Measurements from ENCODE around the gene PPAT. TPM values are rescaled to one million over a fixed set of nuclear protein-coding genes. Genes with fewer than 3 reads are reported as not detected.
A peak's percentile ranks its signal among the peaks of the same experiment; 100 is the strongest.

PPAT gene
- total RNA-seq, 1 donor from 2014 or later, result 4.7 TPM

DNA sequence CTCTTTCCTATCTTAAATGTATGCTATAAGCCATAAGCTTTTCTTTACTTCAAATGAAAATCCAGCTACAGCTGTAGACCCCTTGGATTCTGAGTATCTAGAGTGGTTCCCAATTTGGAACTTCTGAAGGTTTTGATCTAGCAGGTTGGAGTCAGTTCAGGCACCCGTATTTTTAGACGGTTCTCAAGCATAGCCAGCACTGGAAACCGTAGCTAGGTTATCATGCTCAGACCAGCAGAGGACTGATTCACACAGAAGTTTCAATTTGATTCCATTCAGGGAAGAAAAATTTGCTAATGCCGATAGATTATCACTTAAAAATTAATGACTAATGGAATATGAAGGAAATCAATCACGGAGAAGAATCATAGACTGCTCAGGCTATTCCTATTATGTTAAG, 11.2 kb downstream of the PPAT start:
- Histone ChIP-seq H3K36me3 (no peaks in the 10 kb centered on the region), H3K27me3 (ENCODE audit: low read depth) (no peaks in the 10 kb centered on the region), H3K4me3 (no peak overlapping the region), H3K9me3 (no peaks in the 10 kb centered on the region), H3K4me1 (no peaks in the 10 kb centered on the region), H3K27ac (no peak overlapping the region)
- ATAC-seq (no peak), DNase-seq (no peak)
- TF ChIP-seq, protein P1, sequence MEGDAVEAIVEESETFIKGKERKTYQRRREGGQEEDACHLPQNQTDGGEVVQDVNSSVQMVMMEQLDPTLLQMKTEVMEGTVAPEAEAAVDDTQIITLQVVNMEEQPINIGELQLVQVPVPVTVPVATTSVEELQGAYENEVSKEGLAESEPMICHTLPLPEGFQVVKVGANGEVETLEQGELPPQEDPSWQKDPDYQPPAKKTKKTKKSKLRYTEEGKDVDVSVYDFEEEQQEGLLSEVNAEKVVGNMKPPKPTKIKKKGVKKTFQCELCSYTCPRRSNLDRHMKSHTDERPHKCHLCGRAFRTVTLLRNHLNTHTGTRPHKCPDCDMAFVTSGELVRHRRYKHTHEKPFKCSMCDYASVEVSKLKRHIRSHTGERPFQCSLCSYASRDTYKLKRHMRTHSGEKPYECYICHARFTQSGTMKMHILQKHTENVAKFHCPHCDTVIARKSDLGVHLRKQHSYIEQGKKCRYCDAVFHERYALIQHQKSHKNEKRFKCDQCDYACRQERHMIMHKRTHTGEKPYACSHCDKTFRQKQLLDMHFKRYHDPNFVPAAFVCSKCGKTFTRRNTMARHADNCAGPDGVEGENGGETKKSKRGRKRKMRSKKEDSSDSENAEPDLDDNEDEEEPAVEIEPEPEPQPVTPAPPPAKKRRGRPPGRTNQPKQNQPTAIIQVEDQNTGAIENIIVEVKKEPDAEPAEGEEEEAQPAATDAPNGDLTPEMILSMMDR (IDR thresholded peaks at IDR 0.05), result no peak
- intact Hi-C loops (cut with DNase I), result no loop called here

DNA sequence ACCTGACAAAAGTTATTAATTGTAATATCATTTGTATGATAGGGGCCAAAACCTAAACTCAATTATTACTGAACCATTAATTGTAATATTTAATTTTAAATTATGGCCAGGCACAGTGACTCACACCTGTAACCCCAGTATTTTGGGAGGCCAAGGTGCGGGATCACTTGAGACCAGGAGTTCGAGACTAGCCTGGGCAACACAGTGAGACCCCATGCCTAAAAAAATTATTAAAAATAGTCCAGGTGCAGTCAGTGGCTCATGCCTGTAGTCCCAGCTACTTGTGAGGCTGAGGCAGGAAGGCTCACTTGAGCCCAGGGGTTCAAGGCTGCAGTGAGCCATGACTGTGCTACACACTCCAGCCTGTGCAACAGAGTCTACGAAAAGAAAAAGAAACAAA, 18.0 kb downstream of the PPAT start:
- Histone ChIP-seq H3K9me3 (no peaks in the 10 kb centered on the region), H3K4me1 (no peaks in the 10 kb centered on the region), H3K27ac (no peak overlapping the region), H3K36me3 (no peaks in the 10 kb centered on the region), H3K27me3 (ENCODE audit: low read depth) (no peaks in the 10 kb centered on the region), H3K4me3 (no peak overlapping the region)
- TF ChIP-seq, protein P1 (IDR thresholded peaks at IDR 0.05), result no peak
- intact Hi-C loops (cut with DNase I), result no loop called here
- no peak for ATAC-seq
- DNase-seq, result no peak

DNA sequence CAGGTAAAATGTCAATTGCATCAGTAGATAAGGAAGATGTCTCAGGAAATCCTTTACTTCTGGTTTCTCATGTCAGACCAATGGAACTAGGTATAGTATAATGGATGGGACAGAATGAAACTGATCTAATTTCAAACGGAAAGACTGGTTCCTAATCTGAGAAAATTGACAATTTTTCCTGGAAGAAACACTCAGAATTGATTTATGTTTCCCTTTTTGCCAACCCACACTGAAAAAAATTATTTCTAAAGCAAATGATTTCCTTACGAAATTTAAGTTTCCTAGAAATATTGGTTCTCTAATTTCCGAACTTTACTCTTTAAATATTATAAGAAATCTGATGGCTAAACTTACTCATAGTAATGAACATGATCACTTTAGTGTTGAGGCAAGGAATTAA, 19.1 kb downstream of the PPAT start:
- H3K9me3 ChIP-seq, result no peaks in the 10 kb centered on the region
- ATAC-seq (no peak), DNase-seq (no peak)
- no peaks in the 10 kb centered on the region for H3K4me1 ChIP-seq
- TF ChIP-seq, protein P1 (IDR thresholded peaks at IDR 0.05), result no peak
- H3K27ac ChIP-seq, result no peak overlapping the region
- H3K27me3 ChIP-seq (ENCODE audit: low read depth), result no peaks in the 10 kb centered on the region
- H3K4me3 ChIP-seq, result no peak overlapping the region
- no peaks in the 10 kb centered on the region for H3K36me3 ChIP-seq
- intact Hi-C loops (cut with DNase I), result no loop called here

DNA sequence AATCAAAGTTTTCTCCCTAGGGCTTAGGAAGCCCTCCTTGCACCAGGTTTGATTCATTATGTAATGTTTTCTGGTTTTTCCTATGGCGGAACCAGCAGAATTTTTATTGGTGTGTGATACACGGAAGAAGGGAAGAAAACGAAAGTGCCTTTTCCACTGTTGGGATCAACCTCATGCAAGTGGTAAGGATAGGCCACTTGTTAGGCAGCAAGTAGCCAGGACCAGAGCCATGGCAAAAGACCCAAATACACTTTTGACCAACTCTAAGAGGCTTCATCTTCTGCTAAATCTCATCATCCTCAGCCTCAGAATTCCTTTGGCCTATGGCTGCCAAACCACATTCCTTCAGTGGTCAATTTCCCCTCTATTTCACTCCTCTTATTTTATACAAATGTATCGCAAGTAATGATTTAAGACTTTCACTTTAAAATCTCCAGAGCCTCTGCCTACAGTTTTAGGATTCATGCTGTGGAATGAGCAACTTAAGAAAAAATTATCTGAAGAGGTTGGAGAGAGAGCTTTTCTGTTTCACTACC, 21.2 kb downstream of the PPAT start:
- TF ChIP-seq, protein P1 (IDR thresholded peaks at IDR 0.05), result no peak
- no peaks in the 10 kb centered on the region for H3K27me3 ChIP-seq (ENCODE audit: low read depth)
- no peak for ATAC-seq
- H3K27ac ChIP-seq, result no peak overlapping the region
- H3K4me3 ChIP-seq, result no peak overlapping the region
- H3K4me1 ChIP-seq, result peaks cover 5% of the 10 kb centered on the region
- no peaks in the 10 kb centered on the region for H3K9me3 ChIP-seq
- intact Hi-C loops (cut with DNase I), result no loop called here
- DNase-seq, result no peak
- no peaks in the 10 kb centered on the region for H3K36me3 ChIP-seq

DNA sequence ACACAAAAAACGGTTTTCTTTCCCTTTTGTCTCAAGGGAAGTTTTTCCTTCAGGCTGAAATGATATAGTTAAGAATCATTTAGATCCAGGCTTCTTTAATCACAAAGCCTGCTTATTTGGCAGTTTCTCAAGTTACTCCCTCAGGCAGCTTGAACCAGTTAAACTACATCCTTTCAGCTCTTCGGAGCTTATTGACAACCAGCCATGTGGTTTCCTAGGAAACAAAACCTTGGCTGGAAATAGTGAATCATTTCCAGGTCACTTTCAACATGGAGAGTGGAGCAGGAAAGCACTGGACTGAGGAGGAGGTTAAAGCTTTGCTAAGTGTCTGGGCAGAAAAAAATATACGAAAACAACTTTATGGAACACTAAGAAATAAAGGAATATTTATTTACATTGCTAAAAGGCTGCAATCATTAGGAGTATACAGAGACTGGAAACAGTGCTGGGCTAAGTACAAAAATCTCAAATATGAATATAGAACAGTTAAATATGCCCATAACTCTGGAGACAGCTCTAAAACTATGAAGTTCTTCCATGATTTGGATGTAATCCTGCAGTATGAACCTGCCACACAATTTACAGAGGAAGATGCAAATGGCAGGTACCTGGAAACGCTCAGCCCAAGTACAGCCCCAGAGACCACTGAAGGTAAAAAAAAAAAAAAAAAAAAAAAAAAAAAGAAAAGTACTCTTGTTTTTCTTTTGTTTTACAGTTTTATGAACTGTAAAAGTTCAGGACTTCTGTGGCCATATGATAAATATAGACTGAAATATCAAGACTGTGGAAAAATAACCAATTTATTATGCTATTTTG, 25.0 kb downstream of the PPAT start:
- TF ChIP-seq, protein P1 (IDR thresholded peaks at IDR 0.05), result no peak
- Histone ChIP-seq H3K4me1 (peaks cover 5% of the 10 kb centered on the region), H3K36me3 (no peaks in the 10 kb centered on the region), H3K9me3 (no peaks in the 10 kb centered on the region), H3K27me3 (ENCODE audit: low read depth) (no peaks in the 10 kb centered on the region), H3K27ac (peak overlapping the region; percentile 42), H3K4me3 (peak overlapping the region; percentile 1)
- intact Hi-C loops (cut with DNase I), result no loop called here
- DNase-seq (no peak), ATAC-seq (peak; percentile 89 to 93)
